Activated CD8-positive, alpha-beta memory T cell treated with anti-CD3 and anti-CD28 coated beads, Interleukin-2, amount 50 U/mL, for 1 hour (primary cell): ENCODE results near the gene LENG1.
"Not testable (repeated sequence)": the region's sequence is repeated elsewhere in the genome, so short reads cannot be mapped to it uniquely, and the experiment has no call there.

Source experiments
- DNase-seq: peaks from one replicate; pipeline ENCODE4 v3.0.0-alpha.2; 2020; ENCODE audit errors: extremely low read depth

LENG1 gene

DNA sequence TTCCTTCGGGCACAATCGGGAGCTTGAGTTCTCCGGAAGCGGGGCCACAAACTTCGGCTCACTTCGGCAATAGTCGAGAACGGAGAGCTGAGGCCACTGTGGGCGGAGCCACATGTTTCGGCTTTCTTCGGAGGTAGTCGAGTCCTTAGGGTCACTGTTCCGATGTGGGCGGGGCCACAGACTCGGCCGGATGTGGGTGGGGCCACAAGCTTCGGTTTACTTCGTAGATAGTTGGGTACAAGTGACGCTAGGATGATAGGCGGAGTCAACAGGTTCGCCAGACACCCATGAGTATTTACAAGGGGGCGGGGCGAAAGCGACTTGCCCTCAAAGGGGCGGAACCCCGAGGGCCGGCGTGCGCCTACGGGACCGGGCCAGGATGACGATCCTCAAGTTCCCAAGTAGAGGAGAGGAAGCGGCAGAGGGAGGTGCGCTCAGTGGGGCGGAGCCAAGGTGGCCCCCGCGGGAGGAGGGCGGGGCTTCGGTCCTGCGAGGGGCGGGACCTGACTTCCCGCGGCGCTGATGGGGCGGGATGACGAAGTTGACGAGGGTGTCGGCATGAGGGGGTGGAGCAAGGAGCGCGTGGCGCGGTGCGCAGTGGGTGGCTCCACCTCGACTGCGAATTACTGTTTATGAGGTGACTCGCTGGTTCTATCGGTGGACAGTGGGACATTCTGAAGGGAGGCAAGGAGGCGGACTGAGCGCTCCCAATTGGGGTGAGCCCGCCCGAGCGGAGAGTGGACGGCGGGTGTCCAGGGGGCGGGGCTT lies 30.4 kb upstream of the LENG1 start:
- DNase-seq = peak; percentile 100

DNA sequence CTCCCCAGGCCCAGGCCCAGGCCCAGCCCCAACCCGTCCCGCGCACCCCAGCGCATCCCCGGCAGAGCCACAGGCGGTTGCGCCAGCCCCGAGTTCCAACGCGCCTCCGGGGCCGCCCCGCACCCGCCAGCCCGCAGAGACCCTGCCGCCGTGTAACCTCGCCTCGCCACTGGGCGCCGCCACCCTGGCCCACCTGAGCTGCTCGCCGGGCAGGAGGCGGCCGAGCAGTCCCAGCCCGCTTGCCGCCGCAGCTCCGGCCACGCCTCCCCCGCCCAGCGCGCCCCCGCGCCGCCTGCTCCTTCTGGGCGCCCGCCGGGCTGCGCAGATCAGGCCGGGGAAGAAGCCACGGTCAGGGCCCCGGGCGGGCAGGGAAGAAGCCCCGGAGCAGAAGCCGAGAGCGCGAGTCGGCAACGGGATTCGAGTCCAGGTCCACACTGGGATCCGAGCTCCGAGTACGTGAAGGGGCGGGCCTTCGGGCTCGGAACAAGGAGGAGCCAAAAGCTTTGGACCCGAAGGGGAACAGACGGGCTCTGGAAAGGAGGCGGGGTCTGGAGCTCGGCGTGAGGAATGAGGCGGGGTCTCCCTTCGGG lies 29.7 kb upstream of the LENG1 start, which contains the start of gene MBOAT7:
Gene MBOAT7 (minus strand): TSS at position 436 of the 590 bp plus-strand sequence. CDS start 1,072 bp downstream, outside the sequence.
- DNase-seq = no peak

DNA sequence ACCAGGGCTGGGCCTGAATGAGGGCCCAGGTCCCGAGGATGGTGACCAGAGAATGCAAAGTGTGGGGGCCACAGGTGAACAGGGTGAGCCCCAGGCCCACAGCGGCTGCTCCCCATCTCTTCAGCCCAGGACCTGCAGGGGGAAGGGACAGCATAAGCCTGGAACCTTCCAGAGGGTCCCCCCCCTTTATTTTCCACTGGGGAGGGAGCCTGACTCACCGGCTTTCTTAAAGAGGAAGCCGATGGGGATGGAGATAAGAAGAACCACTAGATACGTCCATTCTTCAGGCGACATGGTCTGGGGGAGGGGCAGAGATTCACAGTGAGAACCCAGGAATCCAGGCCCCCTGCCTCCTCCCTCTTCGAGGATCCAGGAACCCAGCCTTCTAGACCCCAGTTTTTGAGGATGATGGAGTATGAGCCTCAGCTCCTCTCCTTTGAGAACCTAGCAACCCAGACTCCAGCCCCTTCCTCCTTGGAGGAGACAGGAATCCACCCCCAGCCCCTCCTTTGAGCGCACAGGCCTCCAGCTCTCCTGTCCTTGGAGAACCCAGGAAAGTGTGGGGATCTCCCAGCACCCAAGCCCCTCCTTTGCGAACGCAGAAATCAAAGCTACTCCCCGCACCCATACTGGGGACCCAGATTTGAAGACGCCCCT lies 28.8 kb upstream of the LENG1 start:
- no peak for DNase-seq

DNA sequence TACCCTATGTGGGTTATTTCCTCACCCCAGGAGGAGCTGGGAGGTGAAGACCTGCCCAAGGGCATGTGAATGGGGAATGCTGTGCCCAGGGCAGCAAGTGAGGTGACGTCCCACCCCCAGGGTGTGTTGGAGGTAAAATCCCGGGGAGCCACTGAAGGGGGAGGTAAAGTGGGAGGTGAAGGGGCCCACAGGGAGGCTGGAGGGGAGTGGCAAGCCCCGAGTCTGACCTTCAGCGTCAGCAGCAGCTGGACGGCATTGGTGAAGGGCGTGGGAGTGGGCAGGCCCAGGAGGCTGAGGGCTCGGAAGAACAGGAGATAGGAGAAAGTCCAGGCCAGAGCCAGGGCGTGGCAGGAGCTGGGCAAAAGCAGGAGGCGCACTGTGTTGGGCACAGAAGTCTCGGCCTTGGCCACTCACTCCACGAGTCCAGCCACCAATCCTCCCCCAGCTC lies 27.4 kb upstream of the LENG1 start:
- DNase-seq = no peak

DNA sequence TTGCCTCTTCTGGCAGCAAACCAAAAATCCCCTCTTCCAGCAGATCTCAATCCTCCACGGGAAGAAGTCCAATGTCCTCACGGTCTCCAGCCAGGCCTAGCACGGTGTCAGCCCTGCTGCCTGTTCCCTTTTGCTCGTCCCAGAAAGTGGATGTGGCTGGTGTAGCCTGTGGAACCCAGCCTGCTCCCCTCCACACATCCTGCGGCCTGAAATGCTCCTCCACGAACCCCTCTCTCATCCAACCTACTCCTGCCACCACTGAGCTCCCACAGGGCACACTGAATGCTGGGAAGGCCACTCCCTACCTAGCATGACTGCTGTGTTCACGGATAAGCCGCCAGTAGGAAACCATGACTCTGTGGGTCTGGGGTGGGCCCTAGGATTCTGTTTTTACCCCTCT lies 26.8 kb upstream of the LENG1 start:
- DNase-seq = no peak

DNA sequence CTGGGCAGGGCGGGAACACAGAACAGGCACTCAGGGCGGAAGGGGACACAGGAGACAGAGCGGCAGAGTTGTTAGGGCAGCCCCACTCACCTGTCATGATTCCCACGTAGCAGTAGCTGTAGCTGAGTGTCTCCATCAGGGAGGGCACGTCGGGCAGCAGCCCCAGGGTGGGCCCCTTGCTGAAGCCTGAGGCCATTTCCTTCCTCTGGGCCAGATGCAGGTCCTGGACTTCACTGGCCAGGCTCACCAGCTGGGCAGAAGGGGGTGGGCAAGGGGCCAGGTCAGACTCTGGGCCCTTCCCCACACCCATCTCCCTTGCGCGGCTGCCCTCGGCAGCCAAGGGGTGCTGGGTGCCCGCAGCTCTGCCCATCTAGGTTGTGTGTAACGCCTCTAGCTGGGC lies 23.9 kb upstream of the LENG1 start:
- DNase-seq = no peak

DNA sequence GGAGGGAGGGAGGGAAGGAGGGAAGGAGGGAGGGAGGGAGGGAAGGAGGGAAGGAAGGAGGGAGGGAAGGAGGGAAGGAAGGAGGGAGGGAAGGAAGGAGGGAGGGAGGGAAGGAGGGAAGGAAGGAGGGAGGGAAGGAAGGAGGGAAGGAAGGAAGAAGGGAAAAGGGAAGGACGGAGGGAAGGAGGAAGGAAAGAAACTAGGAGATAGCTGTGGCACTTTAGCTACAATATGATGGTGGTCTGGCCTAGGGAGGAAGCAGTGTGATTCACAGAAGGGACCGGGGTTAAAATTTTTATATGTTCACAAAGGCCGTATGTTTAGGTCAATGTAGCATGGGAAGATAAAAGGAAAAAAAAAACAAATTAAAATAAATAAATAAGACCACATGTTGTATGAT lies 22.4 kb upstream of the LENG1 start:
- not testable (repeated sequence) for DNase-seq

DNA sequence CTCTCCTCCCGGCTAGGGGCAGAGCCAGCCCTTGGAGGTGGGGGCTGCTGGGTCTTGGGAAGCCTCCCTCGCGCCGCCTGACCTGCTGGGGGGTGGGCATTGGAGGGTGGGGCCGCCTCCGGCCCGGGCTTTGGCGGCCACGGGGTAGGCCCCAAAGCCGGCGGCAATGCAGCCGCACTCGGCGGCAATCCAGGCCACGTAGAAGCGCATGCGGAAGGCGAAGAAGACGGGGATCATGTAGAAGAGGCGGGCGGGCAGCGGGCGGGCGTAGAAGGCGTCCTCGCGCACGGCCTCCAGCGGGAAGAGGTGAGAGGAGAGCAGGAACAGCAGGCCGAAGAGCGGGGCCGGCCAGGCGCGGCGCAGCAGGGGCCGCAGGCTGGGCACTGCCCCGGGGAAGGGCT lies 21.2 kb upstream of the LENG1 start:
- no peak for DNase-seq

DNA sequence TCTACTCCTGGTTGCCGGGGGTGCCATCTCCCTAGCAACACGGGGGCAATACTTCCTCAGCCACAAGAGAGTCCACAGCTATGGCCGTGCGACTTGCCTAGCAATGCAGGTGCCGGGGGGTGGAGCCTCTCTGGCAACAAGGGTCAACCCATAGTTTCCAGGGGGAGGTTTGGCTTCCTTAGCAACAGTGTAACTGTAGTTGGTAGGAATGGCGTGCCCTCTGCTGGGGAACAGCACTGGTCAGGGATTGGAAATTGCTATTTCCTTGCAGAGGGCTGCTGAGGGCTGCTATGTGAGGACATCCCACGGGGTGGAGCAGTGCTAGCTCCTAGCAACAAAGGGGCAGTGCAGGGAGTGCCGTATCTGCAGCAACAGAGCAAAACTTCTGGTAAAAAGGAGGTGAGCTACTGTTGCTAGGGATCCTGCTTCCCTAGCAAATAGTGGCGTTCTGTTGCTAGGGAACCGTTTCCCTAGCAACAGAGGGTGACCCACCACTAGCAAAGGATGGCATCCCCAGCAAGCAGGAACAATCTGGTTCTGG lies 20.5 kb upstream of the LENG1 start:
- no peak for DNase-seq

DNA sequence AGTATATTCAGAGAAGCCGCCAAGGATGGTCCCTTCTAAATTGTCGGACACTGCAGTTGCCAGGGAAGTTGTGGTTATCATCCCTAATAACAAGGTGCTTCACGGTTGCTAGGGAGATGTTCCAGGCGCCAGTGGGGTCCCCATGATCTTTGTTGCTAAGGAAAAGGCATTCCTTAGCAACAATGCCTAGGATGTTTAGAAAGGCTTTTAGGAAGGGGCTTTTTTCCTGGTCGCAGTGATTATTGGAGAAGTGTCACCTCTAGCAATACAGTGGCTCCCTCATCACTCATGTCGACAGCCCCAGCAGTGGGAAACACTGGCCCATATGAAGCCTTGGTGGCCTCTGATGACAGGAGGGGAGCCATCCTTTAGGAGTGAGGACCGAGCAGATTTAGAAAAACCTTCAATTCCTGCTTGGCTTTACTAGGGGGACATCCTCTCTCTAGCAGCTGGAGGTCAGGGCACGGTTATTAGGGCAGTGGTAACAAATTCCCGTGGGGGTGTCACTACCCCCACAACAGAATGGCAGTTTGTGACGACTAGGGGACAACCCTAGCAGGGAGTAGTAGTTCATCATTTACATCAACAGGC lies 19.8 kb upstream of the LENG1 start:
- DNase-seq = no peak

DNA sequence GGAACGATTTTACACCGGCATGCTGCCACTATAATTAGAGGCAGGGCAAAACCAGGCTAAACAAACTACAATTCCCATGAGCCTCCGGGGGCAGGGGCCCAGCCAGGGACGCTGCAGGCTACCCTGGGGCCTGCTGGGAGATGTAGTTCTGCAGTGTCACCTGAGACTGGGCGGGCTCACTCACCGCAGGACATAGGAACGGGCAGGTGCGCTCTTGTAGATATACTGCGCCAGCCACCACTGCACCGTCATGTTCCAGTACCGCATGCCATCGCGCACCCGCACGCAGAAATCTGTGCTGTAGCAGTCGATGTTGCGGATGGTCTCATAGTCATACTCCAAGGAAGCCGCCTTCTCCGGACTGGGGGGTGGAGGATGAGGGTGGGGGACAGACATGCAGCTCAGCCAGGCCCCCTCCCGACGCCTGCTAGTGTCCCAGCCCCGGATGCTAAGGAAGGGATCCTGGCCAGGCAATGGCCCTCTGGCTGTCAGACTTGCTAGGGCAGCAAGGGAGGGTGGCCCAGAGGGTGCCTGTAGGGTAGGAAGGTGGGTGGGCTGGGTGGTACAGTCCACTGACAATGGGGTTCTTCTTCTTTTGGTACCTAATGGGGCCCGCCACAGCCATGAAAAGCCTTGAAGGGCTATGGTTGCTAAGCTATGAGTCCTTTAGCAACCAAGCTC lies 19.2 kb upstream of the LENG1 start:
- no peak for DNase-seq

DNA sequence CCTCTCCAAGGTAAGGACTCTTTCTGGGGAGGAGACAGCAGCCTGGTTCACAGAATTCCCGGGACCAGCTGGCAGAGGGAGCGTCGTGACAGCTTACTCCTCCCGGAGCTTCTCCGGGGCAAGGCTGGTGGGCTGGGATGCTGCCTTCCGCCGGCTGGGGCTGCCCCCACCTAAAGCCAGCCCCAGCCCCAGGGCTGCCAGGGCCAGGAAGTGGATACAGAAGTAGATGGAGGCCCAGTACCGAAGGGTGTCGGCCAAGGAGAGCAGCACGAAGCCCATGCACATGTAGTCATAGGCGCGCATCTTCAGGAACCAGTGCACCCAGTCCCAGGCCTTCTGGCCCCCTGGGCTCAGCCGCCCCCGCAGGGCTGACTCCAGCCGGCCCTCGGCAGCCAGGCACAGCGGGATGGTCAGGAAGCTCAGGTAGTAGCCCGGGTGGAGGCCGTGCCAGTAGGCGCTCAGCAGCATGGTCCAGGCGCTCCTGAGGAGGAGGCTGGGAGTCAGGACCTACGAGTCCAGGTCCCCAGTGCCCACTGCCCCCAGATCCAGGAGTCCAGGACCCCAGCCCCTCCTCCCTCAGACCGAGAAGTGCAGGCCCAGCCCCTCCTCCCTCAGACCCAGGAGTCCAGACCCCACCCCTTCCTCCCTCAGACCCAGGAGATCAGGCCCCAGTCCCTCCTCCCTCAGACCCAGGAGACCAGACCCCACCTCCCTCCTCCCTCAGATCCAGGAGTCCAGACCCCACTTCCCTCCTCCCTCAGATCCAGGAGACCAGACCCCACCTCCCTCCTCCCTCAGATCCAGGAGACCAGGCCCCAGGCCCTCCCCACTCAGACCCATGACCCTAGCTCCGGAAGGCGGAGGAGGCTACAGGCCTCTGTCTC lies 14.7 kb upstream of the LENG1 start:
- DNase-seq = no peak

DNA sequence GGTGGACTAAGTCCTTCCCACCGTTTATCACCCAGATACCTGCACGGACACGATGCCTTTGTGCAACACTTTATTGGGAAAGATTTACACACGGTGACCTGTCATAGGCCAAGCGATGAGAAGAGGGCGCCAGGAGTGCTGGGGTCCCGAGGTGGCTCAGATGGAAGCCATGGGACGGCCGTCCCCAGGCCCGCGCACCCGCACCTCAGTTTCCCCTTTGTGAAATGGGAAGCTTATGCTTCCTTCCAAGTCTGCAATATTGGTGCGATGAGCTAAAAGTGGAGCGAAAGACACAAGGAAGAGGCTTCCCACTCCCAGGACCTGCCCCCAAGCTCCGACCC lies 13.8 kb upstream of the LENG1 start:
- DNase-seq = no peak

DNA sequence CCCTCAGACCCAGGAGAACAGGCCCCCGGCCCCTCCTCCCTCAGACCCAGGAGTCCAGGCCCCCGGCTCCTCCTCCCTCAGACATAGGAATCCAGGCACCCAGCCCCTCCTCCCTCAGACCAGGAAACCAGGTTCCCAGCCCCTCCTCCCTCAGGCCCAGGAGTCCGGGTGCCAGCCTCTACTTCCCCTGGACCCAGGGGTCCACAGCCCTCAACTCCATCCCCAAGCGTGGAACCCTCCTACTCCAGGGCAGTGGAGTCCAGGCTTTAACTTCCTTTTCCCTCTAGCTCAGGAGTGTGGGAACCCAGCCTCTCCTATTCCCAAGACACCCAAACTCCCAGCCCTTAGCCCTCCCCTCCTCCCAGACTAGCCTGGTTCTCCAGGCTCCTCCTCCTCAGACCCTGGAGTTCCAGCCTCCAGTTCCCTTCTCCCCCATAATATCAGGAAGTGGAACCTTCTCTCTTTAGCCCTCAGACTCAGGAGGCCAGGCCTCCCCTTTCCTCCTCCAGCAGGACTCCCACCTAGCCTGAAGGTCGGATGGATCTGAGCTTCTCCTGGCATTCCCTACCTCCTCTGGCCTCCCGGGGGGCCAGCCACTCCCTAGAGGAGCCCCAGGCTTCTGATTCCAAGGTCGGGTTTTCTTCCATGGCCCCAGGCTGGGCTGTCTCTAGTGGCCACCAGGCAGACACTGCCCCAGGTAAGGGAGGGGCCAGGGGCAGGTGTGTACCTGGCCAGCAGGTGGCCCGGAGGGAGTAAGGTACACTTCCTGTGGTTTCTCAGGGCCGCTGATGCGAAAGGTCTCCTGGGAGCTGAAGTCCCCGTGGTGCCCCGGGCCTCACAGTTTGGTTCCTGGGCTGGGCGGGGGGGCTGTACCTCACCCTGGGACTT lies 13.2 kb upstream of the LENG1 start, which contains the start of gene TMC4:
Gene TMC4 (minus strand): TSS at position 690 of the 888 bp plus-strand sequence. CDS start 43 bp downstream, at position 647.
- DNase-seq = no peak

DNA sequence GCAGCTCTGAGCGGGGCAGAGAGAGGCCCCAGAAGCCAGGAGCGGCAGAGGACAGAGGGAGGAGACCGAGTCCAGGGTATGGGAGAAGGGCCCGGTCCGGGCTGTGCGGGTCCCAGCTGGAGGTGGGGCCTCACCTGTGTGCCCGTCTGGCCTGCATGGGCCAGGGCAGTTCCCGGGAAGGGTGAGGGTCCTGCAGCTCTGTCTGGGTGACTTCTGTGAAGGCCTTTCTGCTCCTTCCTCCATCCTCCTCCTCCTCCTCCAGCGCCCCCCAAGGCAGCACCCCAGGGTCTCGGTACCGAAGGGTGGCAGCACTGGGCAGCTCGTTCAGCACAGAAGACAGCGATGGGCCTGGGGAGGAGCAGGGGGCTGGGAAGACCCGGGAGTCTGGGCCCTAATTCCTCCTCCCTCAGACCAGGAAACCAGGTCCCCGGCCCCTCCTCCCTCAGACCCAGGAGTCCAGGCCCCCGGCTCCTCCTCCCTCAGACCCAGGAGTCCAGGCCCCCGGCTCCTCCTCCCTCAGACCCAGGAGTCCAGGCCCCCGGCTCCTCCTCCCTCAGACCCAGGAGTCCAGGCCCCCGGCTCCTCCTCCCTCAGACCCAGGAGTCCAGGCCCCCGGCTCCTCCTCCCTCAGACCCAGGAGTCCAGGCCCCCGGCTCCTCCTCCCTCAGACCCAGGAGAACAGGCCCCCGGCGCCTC lies 12.4 kb upstream of the LENG1 start:
- DNase-seq = not testable (repeated sequence)

DNA sequence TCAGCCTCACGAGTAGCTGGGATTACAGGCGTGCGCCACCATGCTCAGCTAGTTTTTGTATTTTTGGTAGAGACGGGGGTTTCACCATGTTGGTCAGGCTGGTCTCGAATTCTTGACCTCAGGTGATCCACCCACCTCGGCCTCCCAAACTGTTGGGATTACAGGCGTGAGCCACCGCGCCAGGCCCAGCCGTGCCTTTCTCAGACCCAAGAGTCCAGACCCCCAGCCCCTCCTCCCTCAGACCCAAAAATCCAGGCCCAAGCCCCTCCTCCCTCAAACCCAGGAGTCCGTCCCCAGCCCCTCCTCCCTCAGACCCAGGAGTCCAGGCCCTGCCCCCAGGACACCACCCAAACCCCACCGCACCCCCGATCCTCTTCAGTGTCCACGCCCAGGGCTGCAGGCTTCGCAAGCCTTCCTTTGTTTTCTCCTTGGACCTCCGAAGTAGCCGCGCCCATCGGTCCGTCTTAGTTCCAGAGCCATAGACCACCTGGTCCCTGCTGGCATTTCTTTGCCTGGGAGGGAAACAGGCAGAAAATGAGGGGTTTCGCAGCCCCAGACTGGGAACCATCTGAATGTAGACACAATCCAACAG lies 9.7 kb upstream of the LENG1 start:
- no peak for DNase-seq

DNA sequence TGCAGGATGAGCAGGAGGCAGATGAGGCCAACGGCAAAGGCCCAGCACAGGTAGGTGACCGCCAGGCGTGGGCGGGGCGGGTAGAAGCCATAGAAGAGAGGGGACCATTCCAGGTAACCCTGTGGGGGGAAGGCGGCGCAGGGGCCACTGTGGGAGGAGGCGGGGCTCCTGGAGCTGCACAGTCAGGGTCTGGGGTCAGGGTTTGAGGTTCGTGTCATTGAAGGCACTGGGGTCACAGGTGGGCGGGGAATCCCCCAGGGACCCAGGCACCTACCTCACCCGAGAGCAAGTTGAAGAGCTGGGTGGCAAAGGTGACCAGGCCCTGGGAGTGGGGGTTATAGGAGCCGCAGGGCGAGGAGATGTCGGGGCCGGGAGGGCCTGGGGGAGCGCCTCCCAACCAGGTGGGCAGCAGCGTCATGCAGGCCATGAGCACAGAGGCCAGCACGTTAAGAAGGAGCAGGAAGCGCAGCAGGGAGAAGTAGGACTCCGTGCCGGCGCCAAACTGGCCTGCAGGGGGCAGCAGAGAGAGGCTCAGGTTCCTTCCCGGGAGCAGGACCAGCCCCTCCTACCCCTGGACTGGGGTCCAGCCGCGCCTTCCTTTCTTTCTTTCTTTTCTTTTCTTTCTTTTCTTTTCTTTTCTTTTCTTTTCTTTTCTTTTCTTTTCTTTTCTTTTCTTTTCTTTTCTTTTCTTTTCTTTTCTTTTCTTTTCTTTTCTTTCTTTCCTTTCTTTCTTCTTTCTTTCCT lies 8.8 kb upstream of the LENG1 start:
- peak; percentile 66 for DNase-seq

DNA sequence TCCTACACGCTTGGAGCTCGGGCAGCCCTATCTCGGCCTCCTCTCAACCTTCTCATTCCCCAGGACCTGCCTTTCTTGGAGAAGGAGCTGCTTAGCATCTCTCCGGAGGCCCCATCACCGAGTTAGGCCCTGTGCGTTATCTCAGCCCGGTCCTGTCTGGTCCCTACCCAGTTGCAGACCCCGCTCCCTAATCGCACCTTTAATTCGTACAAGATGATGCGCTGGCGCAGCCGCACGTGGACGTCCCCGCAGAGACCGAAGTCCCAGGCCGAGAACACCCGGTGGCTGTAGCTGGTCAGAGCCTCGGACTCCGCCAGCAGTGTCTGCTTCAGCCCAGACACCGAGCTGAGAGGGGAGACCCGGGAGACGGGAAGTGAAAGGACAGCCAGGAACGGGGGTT lies 5.7 kb upstream of the LENG1 start:
- DNase-seq = no peak
